DMS 273 (cell line): Measurements from ENCODE around the gene CDYL2.
"Not testable (repeated sequence)": the region's sequence is repeated elsewhere in the genome, so short reads cannot be mapped to it uniquely, and the experiment has no call there.

Source experiments
- DNase-seq: peaks from one replicate; lab custom pipeline; 2025; ENCODE audit not compliant: unreplicated experiment; lab: John Stamatoyannopoulos, UW

The CDYL2 gene

GRCh38 chr16:80809366-80809765 lies 5.0 kb upstream of the CDYL2 start:
- DNase-seq: no peak

GRCh38 chr16:80807906-80808305 lies 3.5 kb upstream of the CDYL2 start:
- DNase-seq: no peak

- no peak for DNase-seq
Observed at GRCh38 chr16:80806927-80807340, 2.5 kb upstream of the CDYL2 start.

GRCh38 chr16:80806289-80806688 lies 1.9 kb upstream of the CDYL2 start:
- no peak for DNase-seq

GRCh38 chr16:80804056-80804525 lies 307 bp downstream of the CDYL2 start:
- DNase-seq: peak; percentile 62

GRCh38 chr16:80803339-80804055 lies 901 bp downstream of the CDYL2 start:
- peak; percentile 52 for DNase-seq

GRCh38 chr16:80802902-80803301 lies 1.5 kb downstream of the CDYL2 start:
- DNase-seq: no peak

GRCh38 chr16:80802138-80802537 lies 2.3 kb downstream of the CDYL2 start:
- no peak for DNase-seq

GRCh38 chr16:80794071-80794470 lies 10.3 kb downstream of the CDYL2 start:
- DNase-seq: no peak

GRCh38 chr16:80792031-80792430 lies 12.4 kb downstream of the CDYL2 start:
- DNase-seq: no peak

GRCh38 chr16:80791411-80791810 lies 13.0 kb downstream of the CDYL2 start:
- no peak for DNase-seq

- DNase-seq: no peak
Observed at GRCh38 chr16:80790751-80791150, 13.6 kb downstream of the CDYL2 start.

- DNase-seq: no peak
Observed at GRCh38 chr16:80788027-80788426, 16.4 kb downstream of the CDYL2 start.

GRCh38 chr16:80786561-80786960 lies 17.8 kb downstream of the CDYL2 start:
- not testable (repeated sequence) for DNase-seq

GRCh38 chr16:80784951-80785350 lies 19.4 kb downstream of the CDYL2 start:
- no peak for DNase-seq

GRCh38 chr16:80778703-80779102 lies 25.7 kb downstream of the CDYL2 start:
- no peak for DNase-seq

- no peak for DNase-seq
Observed at GRCh38 chr16:80776856-80777255, 27.5 kb downstream of the CDYL2 start.

GRCh38 chr16:80775450-80775849 lies 28.9 kb downstream of the CDYL2 start:
- DNase-seq: no peak

GRCh38 chr16:80766798-80767197 lies 37.6 kb downstream of the CDYL2 start:
- DNase-seq: no peak

GRCh38 chr16:80759419-80760162 lies 44.8 kb downstream of the CDYL2 start:
- no peak for DNase-seq

GRCh38 chr16:80754476-80754875 lies 49.9 kb downstream of the CDYL2 start:
- no peak for DNase-seq

GRCh38 chr16:80752541-80752940 lies 51.9 kb downstream of the CDYL2 start:
- DNase-seq: no peak
